ENCODE data around the gene SIRT3. TPM values are rescaled to one million over a fixed set of nuclear protein-coding genes. Genes with fewer than 3 reads are reported as not detected.

SIRT3 gene
- total and polyA plus RNA-seq, 5 experiments from 2014 or later: 6.5 to 33.7 (median 14.6) TPM

Other genes starting within 250 kb of the SIRT3 start
- gene SCGB1C1, start 43.3 kb downstream of the SIRT3 start, total RNA-seq: not detected
- gene SCGB1C1, start 43.3 kb downstream of the SIRT3 start, polyA plus RNA-seq: not detected
- gene BET1L, start 28.9 kb downstream of the SIRT3 start, total RNA-seq: 100 to 1,000 TPM; 110 to 122 TPM
- 10 to 100 TPM; 24.0 to 75.2 (median 59.2) TPM for gene BET1L, start 28.9 kb downstream of the SIRT3 start, polyA plus RNA-seq
- 10 to 100 TPM; 92.7 to 93.4 TPM for gene RIC8A, start 28.6 kb downstream of the SIRT3 start, total RNA-seq
- 10 to 100 TPM; 68.6 to 93.1 (median 76.7) TPM for gene RIC8A, start 28.6 kb downstream of the SIRT3 start, polyA plus RNA-seq
- 10 to 100 TPM; 94.4 to 99.0 TPM for gene PSMD13, start 634 bp upstream of the SIRT3 start, total RNA-seq
- gene PSMD13, start 634 bp upstream of the SIRT3 start, polyA plus RNA-seq: 100 to 1,000 TPM; 196 to 223 (median 208) TPM
- 10 to 100 TPM; 28.6 to 32.0 TPM for gene NLRP6, start 42.1 kb upstream of the SIRT3 start, total RNA-seq
- 10 to 100 TPM in 2 of 3 donors, 1 to 10 TPM in 1; 9.1 to 25.9 (median 19.1) TPM for gene NLRP6, start 42.1 kb upstream of the SIRT3 start, polyA plus RNA-seq
- 100 to 1,000 TPM; 662 to 707 TPM for gene PGGHG, start 52.8 kb upstream of the SIRT3 start, total RNA-seq
- 10 to 100 TPM in 2 of 3 donors, 1 to 10 TPM in 1; 8.1 to 14.9 (median 11.2) TPM for gene PGGHG, start 52.8 kb upstream of the SIRT3 start, polyA plus RNA-seq
- not detected for gene IFITM5, start 63.2 kb upstream of the SIRT3 start, total RNA-seq
- not detected for gene IFITM5, start 63.2 kb upstream of the SIRT3 start, polyA plus RNA-seq
- gene IFITM2, start 71.5 kb upstream of the SIRT3 start, total RNA-seq: 100 to 1,000 TPM; 115 to 122 TPM
- gene IFITM2, start 71.5 kb upstream of the SIRT3 start, polyA plus RNA-seq: 1,000 to 10,000 TPM; 2,345 to 2,732 (median 2,362) TPM
- gene IFITM1, start 77.7 kb upstream of the SIRT3 start, total RNA-seq: 10 to 100 TPM; 90.0 to 91.0 TPM
- 1,000 to 10,000 TPM; 1,833 to 2,198 (median 2,135) TPM for gene IFITM1, start 77.7 kb upstream of the SIRT3 start, polyA plus RNA-seq
- gene IFITM3, start 84.5 kb upstream of the SIRT3 start, total RNA-seq: 10 to 100 TPM; 11.3 to 11.9 TPM
- gene IFITM3, start 84.5 kb upstream of the SIRT3 start, polyA plus RNA-seq: 100 to 1,000 TPM in 2 of 3 donors, 10 to 100 TPM in 1; 45.1 to 202 (median 196) TPM
- gene B4GALNT4, start 133.2 kb upstream of the SIRT3 start, total RNA-seq: under 1 TPM; 0.16 to 0.39 TPM
- 1 to 10 TPM in 1 of 3 donors, not detected in 2; 1.3 TPM for gene B4GALNT4, start 133.2 kb upstream of the SIRT3 start, polyA plus RNA-seq
- under 1 TPM; 0.16 to 0.29 TPM for gene PKP3, start 157.9 kb upstream of the SIRT3 start, total RNA-seq
- under 1 TPM in 2 of 3 donors, not detected in 1; 0.15 to 0.47 TPM for gene PKP3, start 157.9 kb upstream of the SIRT3 start, polyA plus RNA-seq
- gene SIGIRR, start 178.7 kb upstream of the SIRT3 start, total RNA-seq: 100 to 1,000 TPM; 332 to 337 TPM
- gene SIGIRR, start 178.7 kb upstream of the SIRT3 start, polyA plus RNA-seq: 100 to 1,000 TPM; 195 to 233 (median 206) TPM
- 10 to 100 TPM; 70.1 to 78.6 TPM for gene ANO9, start 205.7 kb upstream of the SIRT3 start, total RNA-seq
- gene ANO9, start 205.7 kb upstream of the SIRT3 start, polyA plus RNA-seq: 1 to 10 TPM; 4.8 to 8.6 (median 7.3) TPM
- 10 to 100 TPM; 25.9 to 30.2 TPM for gene PTDSS2, start 213.9 kb upstream of the SIRT3 start, total RNA-seq
- gene PTDSS2, start 213.9 kb upstream of the SIRT3 start, polyA plus RNA-seq: 10 to 100 TPM in 2 of 3 donors, 1 to 10 TPM in 1; 9.0 to 13.0 (median 11.6) TPM